ENCODE measurements around the gene SIPA1L3. TPM values are rescaled to one million over a fixed set of nuclear protein-coding genes. Genes with fewer than 3 reads are reported as not detected.

SIPA1L3 gene
- total and polyA plus RNA-seq, 2 experiments from 2014 or later = 15.7 to 54.1 TPM

DNA sequence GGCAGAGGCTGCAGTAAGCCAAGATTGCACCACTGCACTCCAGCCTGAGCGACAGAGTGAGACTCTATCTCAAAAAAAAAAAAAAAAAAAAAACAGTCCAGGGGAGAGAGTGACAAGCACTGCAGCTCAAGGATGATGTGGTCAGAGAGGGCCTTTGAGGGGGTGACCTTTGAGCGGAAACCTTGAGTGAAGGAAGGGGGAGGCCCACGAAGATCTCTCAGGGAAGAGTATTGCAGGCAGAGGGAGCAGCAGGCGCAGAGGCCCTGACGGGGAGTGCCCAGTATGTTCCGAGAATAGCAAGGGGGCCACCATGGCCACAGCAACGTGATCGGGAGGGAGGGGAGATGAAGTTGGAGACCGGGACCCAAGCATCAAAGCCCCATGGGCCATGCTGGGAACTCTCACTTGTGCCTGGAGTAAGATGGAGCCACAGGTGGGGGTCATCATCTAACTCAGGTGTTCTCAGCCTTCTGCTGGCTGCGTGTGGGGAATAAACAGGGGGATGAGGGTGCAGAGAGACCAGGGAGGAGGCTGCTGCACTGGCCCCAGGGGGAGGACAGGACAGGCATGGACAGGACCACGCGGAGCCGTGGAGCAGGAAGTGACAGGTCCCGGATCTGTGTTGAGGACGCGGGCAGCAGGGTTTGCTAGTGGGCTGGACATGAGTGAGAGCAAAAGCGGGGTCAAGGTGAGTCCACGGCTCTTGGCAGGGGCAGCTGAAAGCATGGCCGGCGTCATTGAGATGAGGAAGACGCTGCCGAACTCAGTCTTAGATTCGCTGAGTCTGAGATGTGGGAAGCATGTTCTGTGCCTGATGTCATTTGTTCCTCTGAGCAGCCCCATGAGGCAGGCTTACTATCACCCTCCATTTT, 256.6 kb downstream of the SIPA1L3 start:
- peaks cover 47% of the 10 kb centered on the region for H3K36me3 Mint-ChIP-seq (ENCODE audit: low read depth)
- peaks cover 5% of the 10 kb centered on the region; the same call in 2 of the 3 replicates for H3K4me1 Mint-ChIP-seq
- TF ChIP-seq STAT1 (IDR thresholded peaks at IDR 0.05; ENCODE audit: unreplicated experiment) (no peak), ZNF462 (CRISPR knock-in tag; IDR thresholded peaks at IDR 0.05) (no peak), JUNB (IDR thresholded peaks at IDR 0.05; ENCODE audit: unreplicated experiment) (no peak)
- TF ChIP-seq, protein P1, sequence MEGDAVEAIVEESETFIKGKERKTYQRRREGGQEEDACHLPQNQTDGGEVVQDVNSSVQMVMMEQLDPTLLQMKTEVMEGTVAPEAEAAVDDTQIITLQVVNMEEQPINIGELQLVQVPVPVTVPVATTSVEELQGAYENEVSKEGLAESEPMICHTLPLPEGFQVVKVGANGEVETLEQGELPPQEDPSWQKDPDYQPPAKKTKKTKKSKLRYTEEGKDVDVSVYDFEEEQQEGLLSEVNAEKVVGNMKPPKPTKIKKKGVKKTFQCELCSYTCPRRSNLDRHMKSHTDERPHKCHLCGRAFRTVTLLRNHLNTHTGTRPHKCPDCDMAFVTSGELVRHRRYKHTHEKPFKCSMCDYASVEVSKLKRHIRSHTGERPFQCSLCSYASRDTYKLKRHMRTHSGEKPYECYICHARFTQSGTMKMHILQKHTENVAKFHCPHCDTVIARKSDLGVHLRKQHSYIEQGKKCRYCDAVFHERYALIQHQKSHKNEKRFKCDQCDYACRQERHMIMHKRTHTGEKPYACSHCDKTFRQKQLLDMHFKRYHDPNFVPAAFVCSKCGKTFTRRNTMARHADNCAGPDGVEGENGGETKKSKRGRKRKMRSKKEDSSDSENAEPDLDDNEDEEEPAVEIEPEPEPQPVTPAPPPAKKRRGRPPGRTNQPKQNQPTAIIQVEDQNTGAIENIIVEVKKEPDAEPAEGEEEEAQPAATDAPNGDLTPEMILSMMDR (conservative IDR thresholded peaks at IDR 0.05; ENCODE audit: low read depth in 2 of 2) = no peak

More for the DNA sequence above, 256.6 kb downstream of the SIPA1L3 start:
- no peak overlapping the region for H3K4me2 ChIP-seq
- ATAC-seq (no peak), DNase-seq (ENCODE audit: low spot score) (no peak)
- no peaks in the 10 kb centered on the region for H4K20me1 ChIP-seq (replicated peaks; ENCODE audit: insufficient read depth)
- peaks cover 3% of the 10 kb centered on the region for H3K36me3 ChIP-seq (ENCODE audit: insufficient read depth)
- Mint-ChIP-seq H3K27me3 (ENCODE audit: insufficient read depth, low read depth, poor library complexity) (peaks cover 16% of the 10 kb centered on the region), H3K4me3 (no peak overlapping the region), H3K27ac (no peak overlapping the region), H3K9me3 (peaks cover 20% of the 10 kb centered on the region)
- peaks cover 7% of the 10 kb centered on the region; the same call in 1 of the 2 replicates for H3K4me1 ChIP-seq (ENCODE audit: insufficient read depth)
- no peaks in the 10 kb centered on the region for H3F3A ChIP-seq (replicated peaks; ENCODE audit: low read depth)
- no peaks in the 10 kb centered on the region for H3K9me2 ChIP-seq (ENCODE audit: insufficient read depth)
- no peaks in the 10 kb centered on the region for H3K79me2 ChIP-seq (replicated peaks; ENCODE audit: insufficient read depth)
- no peaks in the 10 kb centered on the region for H3K27me3 ChIP-seq (ENCODE audit: insufficient read depth)
- H2AFZ ChIP-seq = no peak overlapping the region
- no peak overlapping the region for H3K4me3 ChIP-seq
- no peak overlapping the region for H3K27ac ChIP-seq (ENCODE audit: low read depth)

Measured in GM23338 (cell line).